T-helper 2 cell treated with Interferon-gamma antibody and Interleukin-4, amounts not matched to agents 5 μg/mL and 100 μg/mL, for 36 hours (primary cell): ENCODE measurements around the gene UFD1.

ENCODE experiments used
- DNase-seq: peaks from one replicate; pipeline ENCODE4 v3.0.0; 2021; ENCODE audit warnings: low spot score
- H3K27ac Mint-ChIP-seq: one replicate; pipeline ENCODE4 v1.8.0; 2021; ENCODE audit warnings: mild to moderate bottlenecking, mixed read lengths
- H3K27me3 Mint-ChIP-seq: one replicate; pipeline ENCODE4 v1.8.0; 2021; ENCODE audit warnings: low read depth, mixed read lengths
- H3K36me3 Mint-ChIP-seq: one replicate; pipeline ENCODE4 v1.8.0; 2021; ENCODE audit warnings: low read depth, mixed read lengths
- H3K4me1 Mint-ChIP-seq: one replicate; pipeline ENCODE4 v1.8.0; 2021; ENCODE audit warnings: low read depth, mixed read lengths
- H3K4me3 Mint-ChIP-seq: one replicate; pipeline ENCODE4 v1.8.0; 2022; ENCODE audit warnings: mild to moderate bottlenecking, moderate library complexity, mixed read lengths
- H3K9me3 Mint-ChIP-seq: one replicate; pipeline ENCODE4 v1.8.0; 2021; ENCODE audit warnings: mixed read lengths

UFD1 gene

DNA sequence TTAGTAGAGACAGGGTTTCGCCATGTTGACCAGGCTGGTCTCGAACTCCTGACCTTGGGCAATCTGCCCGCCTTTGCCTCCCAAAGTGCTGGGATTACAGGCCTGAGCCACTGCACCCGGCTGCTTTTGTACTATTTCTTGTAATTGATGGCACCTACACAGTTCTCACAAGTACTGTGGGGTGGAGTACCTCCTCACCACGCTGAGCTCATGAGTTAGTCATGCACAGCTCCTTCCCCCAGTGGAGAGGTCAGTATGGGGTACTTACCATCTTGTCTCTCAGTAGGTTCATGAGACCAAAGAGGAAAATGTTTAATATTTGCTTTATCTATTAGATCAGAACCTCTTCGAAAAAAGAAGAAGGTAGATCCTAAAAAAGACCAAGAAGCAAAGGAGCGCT is 44.6 kb downstream of the UFD1 start:
- peak overlapping the region; percentile 24 for H3K4me3 Mint-ChIP-seq
- no peak for DNase-seq
- no peaks in the 10 kb centered on the region for H3K27me3 Mint-ChIP-seq
- H3K4me1 Mint-ChIP-seq: peaks cover 20% of the 10 kb centered on the region
- no peak overlapping the region for H3K27ac Mint-ChIP-seq
- H3K9me3 Mint-ChIP-seq: no peaks in the 10 kb centered on the region
- H3K36me3 Mint-ChIP-seq: peaks cover 13% of the 10 kb centered on the region

DNA sequence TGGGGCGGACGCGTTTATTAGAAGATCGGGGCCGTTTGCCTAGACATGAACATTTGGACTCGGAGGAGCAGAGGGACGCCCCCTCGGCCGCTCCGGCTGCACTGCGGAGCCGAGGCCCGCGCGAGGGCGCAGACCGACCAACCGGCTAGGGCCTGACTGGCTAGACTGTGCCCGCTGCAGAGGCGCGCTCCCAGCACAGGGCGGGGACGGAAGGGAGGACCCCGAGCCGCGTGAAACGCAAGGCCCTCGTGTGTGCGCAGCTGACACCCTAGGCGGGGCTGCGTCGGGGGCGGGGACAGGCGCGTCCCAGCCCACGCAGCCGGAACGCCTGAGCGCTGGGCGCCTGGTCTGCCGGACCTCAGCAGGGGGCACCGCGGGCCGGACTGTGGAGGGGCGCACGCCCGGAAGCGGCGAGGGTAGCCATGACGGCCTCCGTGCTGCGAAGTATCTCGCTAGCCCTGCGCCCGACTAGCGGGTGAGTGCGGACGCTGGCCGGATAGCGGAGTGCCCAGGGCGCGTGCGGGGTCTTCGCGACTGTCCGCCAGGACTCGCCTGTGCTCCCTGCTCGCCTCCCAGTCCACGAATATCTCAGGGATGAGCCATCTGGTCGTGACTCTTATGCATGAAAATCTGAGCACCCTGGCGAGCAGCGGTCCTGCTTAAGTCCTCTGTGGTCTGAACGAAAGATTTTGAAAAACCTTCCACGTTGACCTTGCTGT is 46.7 kb downstream of the UFD1 start, which contains the start of gene MRPL40:
Gene MRPL40, plus strand, starts transcription at position 413 of the 719 bp plus-strand sequence. Its CDS starts 10 bp downstream, at position 423.
- H3K36me3 Mint-ChIP-seq: peaks cover 16% of the 10 kb centered on the region
- H3K27me3 Mint-ChIP-seq: no peaks in the 10 kb centered on the region
- peak within 1 kb of the TSS; percentile 93 for H3K27ac Mint-ChIP-seq
- peaks cover 28% of the 10 kb centered on the region for H3K4me1 Mint-ChIP-seq
- H3K4me3 Mint-ChIP-seq: peak within 1 kb of the TSS; percentile 92
- no peaks in the 10 kb centered on the region for H3K9me3 Mint-ChIP-seq
- DNase-seq: peak; percentile 92

DNA sequence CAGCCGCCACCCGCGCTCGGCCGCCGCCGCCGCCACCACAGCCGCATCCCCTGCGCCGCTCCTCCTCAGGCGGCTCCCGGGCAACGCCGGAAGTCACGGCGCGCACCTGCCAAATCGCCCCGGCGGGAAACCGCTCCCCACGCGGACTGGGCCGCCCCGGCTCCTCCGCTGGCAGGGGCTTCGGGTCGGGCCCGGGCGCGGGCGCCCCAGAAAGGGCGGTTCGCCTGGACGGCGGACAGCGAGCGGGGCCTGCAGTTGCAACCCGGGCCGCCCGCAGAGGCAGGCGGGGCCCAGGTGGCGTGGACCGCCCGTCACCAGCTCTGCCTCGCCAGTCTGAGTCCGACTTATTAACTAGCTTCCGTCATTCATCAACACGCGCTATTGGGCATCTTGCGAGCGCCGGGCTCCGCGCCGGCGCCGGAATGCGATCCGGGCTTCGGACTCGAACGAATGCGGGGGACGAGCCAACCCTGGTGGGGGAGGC is 47.3 kb downstream of the UFD1 start, which contains the start of gene HIRA:
Gene HIRA, minus strand, starts transcription at position 85 of the 484 bp plus-strand sequence. CDS start 257 bp downstream, outside the sequence.
- DNase-seq: peak; percentile 88
- peaks cover 16% of the 10 kb centered on the region for H3K36me3 Mint-ChIP-seq

DNA sequence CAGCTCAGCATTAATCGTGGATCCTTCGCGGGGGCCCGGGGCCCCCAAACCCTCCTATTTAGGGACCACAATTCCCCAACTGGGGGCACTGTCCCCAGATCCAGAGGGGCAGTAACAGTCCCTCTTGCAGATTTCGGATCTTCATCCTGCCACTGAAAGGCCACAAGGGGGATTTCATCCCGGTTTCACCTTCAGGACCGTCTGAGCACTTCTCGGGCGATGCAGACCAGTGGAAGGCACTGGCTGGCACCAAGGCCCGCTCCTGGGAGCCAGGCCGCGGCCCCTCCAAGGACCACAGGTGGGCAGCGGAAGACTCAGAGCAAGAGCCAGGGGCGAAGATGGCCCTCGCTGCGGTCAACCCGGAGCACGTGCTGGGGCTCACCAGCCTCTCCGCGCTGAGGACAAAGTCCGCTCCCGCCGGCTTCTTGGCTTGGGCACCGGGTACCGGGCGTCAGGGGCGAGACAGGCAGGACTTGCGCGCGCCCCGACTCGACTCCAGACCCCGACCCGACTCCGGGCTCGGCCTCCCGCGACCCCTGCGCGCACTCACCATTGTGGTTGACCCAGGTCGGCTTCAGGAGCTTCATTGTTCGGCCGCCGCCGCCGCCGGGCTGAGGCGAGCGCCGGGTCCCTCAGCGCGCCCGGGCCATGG is 48.0 kb downstream of the UFD1 start:
- Mint-ChIP-seq H3K27ac (peak overlapping the region; percentile 84), H3K9me3 (no peaks in the 10 kb centered on the region), H3K27me3 (no peaks in the 10 kb centered on the region), H3K36me3 (peaks cover 22% of the 10 kb centered on the region), H3K4me3 (peak overlapping the region; percentile 89), H3K4me1 (peaks cover 39% of the 10 kb centered on the region)
- peak; percentile 27 for DNase-seq

More for the DNA sequence above, 47.3 kb downstream of the UFD1 start, which contains the start of gene HIRA:
- H3K27me3 Mint-ChIP-seq: no peaks in the 10 kb centered on the region
- no peaks in the 10 kb centered on the region for H3K9me3 Mint-ChIP-seq
- peaks cover 33% of the 10 kb centered on the region for H3K4me1 Mint-ChIP-seq
- H3K27ac Mint-ChIP-seq: peak within 1 kb of the TSS; percentile 93
- peak within 1 kb of the TSS; percentile 92 for H3K4me3 Mint-ChIP-seq

DNA sequence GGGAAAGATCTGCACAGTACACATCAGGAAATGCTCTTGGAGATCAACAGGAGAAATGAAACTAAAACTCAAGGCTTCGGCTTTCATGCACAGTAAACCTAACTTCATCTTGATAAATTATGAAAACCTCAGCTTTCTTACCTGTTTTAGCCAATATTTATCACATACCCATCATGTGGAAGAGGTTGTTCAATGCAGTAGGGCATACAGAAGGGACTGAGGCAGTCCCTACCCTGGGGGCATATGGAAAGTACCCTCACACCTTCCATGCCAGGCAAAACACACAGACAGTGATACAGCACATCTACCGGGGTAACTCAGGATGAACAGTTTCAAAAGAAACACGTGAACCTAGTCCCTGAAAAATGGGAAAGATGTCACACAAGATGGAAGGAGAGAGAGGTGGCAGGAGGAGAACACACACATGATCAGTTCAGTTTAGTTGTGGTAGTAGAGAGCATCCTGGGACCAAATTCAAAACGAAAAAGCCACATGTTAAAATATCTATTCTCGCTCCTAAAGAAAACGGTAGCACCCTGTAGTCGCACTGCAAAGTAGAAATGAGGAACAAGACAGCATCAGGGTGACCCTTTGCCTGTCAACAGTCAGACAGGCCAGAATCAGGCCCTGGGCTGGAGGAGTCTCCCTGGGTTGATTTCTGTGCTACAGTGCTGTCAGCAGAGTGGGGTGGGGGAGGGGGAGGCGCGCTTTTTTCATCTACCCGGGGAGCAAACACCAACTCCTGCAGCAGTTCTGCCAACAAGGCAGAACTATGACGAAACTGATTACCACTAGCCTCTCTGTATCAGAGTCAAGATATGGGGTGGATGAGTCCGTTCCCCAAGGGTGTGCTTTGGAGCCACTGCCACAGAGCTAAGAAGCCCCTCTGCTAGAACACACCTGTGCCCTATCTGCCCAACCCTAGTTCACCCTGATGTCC is 48.8 kb downstream of the UFD1 start:
- DNase-seq: no peak
- H3K27ac Mint-ChIP-seq: peak overlapping the region; percentile 84
- peaks cover 23% of the 10 kb centered on the region for H3K36me3 Mint-ChIP-seq
- peaks cover 40% of the 10 kb centered on the region for H3K4me1 Mint-ChIP-seq
- H3K27me3 Mint-ChIP-seq: no peaks in the 10 kb centered on the region
- H3K9me3 Mint-ChIP-seq: no peaks in the 10 kb centered on the region
- peak overlapping the region; percentile 89 for H3K4me3 Mint-ChIP-seq

DNA sequence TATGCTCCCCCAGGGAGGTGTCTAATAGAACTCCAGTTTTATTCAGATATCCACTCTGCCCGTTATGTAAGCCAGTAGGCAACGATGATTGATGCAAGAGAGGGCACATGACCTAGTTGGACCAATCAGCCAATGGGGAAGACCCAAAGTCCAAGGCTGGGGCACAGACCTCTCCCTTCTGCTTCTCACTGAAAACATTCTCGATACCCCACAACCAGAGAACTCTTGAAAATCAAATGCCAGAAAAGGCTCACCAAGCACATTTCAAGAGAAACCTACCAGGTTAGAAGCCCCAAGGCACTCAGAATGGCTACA is 54.9 kb downstream of the UFD1 start:
- H3K27me3 Mint-ChIP-seq: no peaks in the 10 kb centered on the region
- peaks cover 69% of the 10 kb centered on the region for H3K4me1 Mint-ChIP-seq
- no peak overlapping the region for H3K27ac Mint-ChIP-seq
- peaks cover 24% of the 10 kb centered on the region for H3K36me3 Mint-ChIP-seq
- H3K4me3 Mint-ChIP-seq: no peak overlapping the region
- no peaks in the 10 kb centered on the region for H3K9me3 Mint-ChIP-seq
- DNase-seq: no peak

DNA sequence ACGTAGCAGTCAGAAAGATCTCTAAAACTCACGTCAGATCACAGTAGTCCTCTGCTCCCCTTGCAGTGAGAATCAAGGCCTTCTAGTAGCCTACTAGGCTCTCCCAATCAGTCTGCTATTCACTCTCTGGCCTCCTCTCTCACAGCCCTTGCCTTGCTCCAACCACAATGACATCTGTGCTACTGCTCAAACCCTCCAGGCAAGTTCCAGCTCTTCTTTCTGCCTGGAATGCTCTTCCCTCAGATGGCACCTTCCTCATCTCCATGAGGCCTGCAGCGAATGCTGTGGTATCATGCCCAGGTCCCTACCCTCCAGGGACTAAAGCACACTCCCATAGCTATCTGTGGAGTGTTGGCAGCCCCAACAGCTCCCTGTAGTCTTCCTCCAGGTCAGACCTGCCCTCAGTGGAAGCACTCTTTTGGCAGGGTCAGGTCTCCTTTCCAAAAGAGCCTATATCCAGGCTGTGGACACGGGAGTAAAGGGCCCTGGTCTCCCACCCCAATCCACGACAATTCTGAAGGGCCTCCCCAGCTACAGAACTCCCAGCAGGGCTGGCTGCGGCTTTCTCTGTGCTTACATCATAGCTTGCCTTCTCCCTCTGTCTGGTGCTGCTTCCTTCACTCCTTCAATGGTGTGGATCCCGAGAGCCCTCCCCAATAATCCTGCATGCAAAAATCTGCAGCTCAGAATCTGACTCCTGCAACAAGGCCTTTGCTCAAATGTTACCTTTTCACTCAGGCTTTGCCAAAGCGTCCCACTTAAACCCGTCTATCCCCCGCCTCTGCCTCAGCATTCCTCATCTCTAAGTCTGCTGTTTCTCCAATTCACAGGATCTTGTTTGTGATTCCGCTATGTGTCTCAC is 56.3 kb downstream of the UFD1 start:
- Mint-ChIP-seq H3K36me3 (peaks cover 23% of the 10 kb centered on the region), H3K4me3 (peak overlapping the region; percentile 11), H3K4me1 (peaks cover 68% of the 10 kb centered on the region)

DNA sequence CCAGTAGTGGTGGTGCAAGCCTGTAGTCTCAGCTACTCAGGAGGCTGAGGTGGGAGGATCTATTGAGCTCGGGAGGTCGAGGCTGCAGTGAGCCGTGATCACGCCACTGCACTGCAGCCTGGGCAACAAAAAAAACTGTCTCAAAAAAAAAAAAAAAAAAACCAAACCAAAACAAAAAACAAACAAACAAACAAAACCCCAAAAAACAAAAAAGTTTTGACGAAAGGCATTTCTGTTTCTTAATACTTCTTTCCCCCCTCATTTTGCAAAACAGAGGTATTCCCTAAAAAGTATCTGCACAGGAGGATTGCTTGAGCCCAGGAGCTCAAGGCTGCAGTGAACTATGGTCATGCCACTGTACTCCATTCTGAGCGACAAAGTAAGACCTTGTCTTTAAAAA is 58.7 kb downstream of the UFD1 start:
- Mint-ChIP-seq H3K27ac (peak overlapping the region; percentile 86), H3K4me1 (peaks cover 54% of the 10 kb centered on the region), H3K9me3 (no peaks in the 10 kb centered on the region), H3K4me3 (peak overlapping the region; percentile 53), H3K27me3 (no peaks in the 10 kb centered on the region), H3K36me3 (peaks cover 25% of the 10 kb centered on the region)
- no peak for DNase-seq

More for the DNA sequence above, 56.3 kb downstream of the UFD1 start:
- Mint-ChIP-seq H3K9me3 (no peaks in the 10 kb centered on the region), H3K27ac (peak overlapping the region; percentile 76), H3K27me3 (no peaks in the 10 kb centered on the region)
- no peak for DNase-seq

DNA sequence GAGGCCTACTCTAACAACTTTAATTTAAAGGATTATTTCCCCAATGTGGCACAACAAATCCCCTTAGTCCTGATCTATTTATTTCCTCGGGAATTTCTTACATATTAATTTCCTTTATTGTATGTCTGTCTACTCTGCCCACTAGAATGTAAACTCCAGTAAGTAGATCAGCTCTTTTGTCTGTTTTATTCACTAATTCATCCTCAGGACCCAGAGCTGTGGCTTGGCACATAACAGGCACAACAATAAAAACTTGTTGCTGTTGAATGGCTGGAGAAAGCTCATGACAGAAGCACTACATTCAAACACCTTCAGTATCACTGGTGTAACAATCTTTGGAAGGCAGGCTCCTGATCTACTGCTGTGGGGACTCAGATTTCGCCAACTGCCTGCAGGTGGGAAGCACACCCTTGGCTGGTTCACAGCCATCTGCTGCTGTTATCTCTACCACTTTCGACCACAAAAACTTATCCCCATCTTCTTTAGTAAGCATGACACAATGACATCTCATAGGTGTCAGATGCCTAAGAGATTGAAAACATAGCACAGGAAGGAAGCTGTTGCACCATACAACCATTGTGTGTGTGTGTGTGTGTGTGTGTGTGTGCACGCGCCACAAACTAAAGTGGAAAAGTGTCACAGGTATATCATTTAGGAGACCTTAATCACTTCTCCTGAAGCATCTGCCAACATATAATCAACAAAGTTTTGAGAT is 59.4 kb downstream of the UFD1 start:
- peaks cover 54% of the 10 kb centered on the region for H3K4me1 Mint-ChIP-seq
- DNase-seq: peak; percentile 69
- peak overlapping the region; percentile 53 for H3K4me3 Mint-ChIP-seq
- no peaks in the 10 kb centered on the region for H3K9me3 Mint-ChIP-seq
- peaks cover 23% of the 10 kb centered on the region for H3K36me3 Mint-ChIP-seq
- peak overlapping the region; percentile 86 for H3K27ac Mint-ChIP-seq
- H3K27me3 Mint-ChIP-seq: no peaks in the 10 kb centered on the region

DNA sequence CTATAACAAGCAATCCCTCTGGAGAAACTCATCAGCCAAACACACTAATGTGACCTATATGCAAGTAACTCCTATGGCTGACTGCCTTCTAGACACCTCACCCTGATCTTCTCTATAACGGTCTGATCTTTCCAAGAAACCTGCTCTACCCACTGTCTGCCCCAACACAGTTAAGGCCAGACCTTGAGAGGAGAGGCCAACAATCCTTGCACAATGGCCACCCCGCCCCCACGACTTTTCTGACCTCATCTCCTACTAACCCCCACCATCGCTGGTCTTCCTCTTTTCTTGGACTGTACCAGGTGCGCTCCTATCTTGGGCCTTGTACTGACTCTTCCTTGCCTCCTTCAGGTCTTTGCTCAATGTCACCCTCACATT is 59.9 kb downstream of the UFD1 start:
- Mint-ChIP-seq H3K36me3 (peaks cover 24% of the 10 kb centered on the region), H3K27ac (peak overlapping the region; percentile 86), H3K4me1 (peaks cover 54% of the 10 kb centered on the region), H3K9me3 (no peaks in the 10 kb centered on the region), H3K4me3 (peak overlapping the region; percentile 53), H3K27me3 (no peaks in the 10 kb centered on the region)
- DNase-seq: no peak

DNA sequence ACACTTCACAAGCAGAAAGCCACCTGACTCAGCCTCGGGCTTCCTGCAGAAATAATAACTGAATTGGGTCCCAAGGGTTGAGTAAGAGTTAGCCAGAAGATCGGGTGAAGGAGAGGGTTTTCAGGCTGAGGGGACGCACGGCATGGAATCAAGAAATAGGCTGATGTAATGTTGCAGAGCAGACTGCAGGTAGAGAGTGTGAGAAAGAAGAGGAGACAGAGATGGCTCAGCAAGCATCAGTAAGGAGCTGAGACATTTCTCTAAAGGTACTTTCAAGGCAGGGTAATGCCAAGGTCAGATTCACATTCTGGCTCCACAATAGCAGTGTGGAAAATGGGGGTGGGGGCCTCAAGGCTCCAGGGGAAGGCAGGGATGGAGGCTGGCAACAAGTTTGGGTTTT is 66.1 kb downstream of the UFD1 start:
- H3K9me3 Mint-ChIP-seq: no peaks in the 10 kb centered on the region
- H3K27ac Mint-ChIP-seq: peak overlapping the region; percentile 75
- peaks cover 28% of the 10 kb centered on the region for H3K36me3 Mint-ChIP-seq
- no peaks in the 10 kb centered on the region for H3K27me3 Mint-ChIP-seq
- H3K4me3 Mint-ChIP-seq: no peak overlapping the region
- H3K4me1 Mint-ChIP-seq: peaks cover 14% of the 10 kb centered on the region
- DNase-seq: no peak

DNA sequence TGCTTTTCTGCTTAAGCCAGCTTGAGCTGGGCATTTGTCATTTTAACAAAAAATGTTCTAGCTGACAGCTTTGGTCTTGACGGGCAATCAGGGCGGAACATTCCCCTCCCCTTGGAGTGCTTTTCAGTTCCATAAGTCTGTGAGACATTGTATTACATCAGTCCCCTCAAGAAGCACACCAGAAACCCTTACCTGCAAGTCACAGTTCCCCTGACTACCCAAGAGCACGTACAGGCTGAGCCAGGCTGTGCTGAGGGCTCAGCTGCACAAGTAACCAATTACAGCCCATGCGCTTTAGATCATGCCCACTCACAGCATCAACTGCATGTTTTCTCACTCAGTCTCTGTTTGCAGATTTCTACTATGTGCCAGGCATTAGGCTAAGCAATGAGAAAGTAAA is 66.5 kb downstream of the UFD1 start:
- no peak overlapping the region for H3K4me3 Mint-ChIP-seq

More for the DNA sequence above, 66.5 kb downstream of the UFD1 start:
- H3K4me1 Mint-ChIP-seq: peaks cover 12% of the 10 kb centered on the region
- H3K9me3 Mint-ChIP-seq: no peaks in the 10 kb centered on the region
- peaks cover 28% of the 10 kb centered on the region for H3K36me3 Mint-ChIP-seq
- DNase-seq: no peak
- no peak overlapping the region for H3K27ac Mint-ChIP-seq
- H3K27me3 Mint-ChIP-seq: no peaks in the 10 kb centered on the region
